Natural killer cell (primary cell): ENCODE results near the gene CHST12. TPM values are rescaled to one million over a fixed set of nuclear protein-coding genes. Genes with fewer than 3 reads are reported as not detected.
A peak's percentile ranks its signal among the peaks of the same experiment; 100 is the strongest.

Experiments
- ATAC-seq, 3 donors: fragments of 150-1000 bp in 2 of 3; fragments of 200-7000 bp in 1 of 3; cut with Tn5 transposase; 1 replicate in 1 of 3; 2 replicates in 2 of 3; pipeline ENCODE4 v1.10.0; 2021; ENCODE audit warnings: mild to moderate bottlenecking in 2 of 3, moderate library complexity in 2 of 3
- DNase-seq, 2 donors: peaks; one replicate each; pipeline versions ENCODE4 v3.0.0 to v3.0.0-alpha.2; 2013 to 2021; ENCODE audit warnings: mixed read lengths in 1 of 2
- H3K27ac ChIP-seq: one replicate; pipeline ENCODE4 v1.5.1; 2013; ENCODE audit warnings: mild to moderate bottlenecking, low read length
- H3K27me3 ChIP-seq: one replicate; pipeline ENCODE4 v1.6.1; 2013; ENCODE audit warnings: low read length; ENCODE audit not compliant: control insufficient read depth, insufficient read depth
- H3K36me3 ChIP-seq: one replicate; pipeline ENCODE4 v1.6.1; 2013; ENCODE audit warnings: low read length; ENCODE audit not compliant: control insufficient read depth, insufficient read depth
- H3K4me1 ChIP-seq: one replicate; pipeline ENCODE4 v1.6.1; 2013; ENCODE audit warnings: low read length; ENCODE audit not compliant: control insufficient read depth, insufficient read depth
- H3K4me3 ChIP-seq: one replicate; pipeline ENCODE4 v1.5.1; 2013; ENCODE audit warnings: low read length
- H3K9me3 ChIP-seq: one replicate; pipeline ENCODE4 v1.6.1; 2013; ENCODE audit warnings: low read length; ENCODE audit not compliant: control insufficient read depth, insufficient read depth
- H3K27ac Mint-ChIP-seq, 2 donors: one replicate each; pipeline ENCODE4 v1.8.0; 2022; ENCODE audit warnings: mild to moderate bottlenecking in 2 of 2, mixed read lengths in 2 of 2, moderate library complexity in 1 of 2
- H3K27me3 Mint-ChIP-seq, 2 donors: one replicate each; pipeline ENCODE4 v1.8.0; 2022; ENCODE audit warnings: low read depth in 2 of 2, mixed read lengths in 2 of 2
- H3K36me3 Mint-ChIP-seq: one replicate; pipeline ENCODE4 v1.8.0; 2022; ENCODE audit warnings: mixed read lengths
- H3K4me1 Mint-ChIP-seq, 2 donors: one replicate each; pipeline ENCODE4 v1.8.0; 2022; ENCODE audit warnings: mixed read lengths in 2 of 2
- H3K4me3 Mint-ChIP-seq: one replicate; pipeline ENCODE4 v1.8.0; 2022; ENCODE audit warnings: mild to moderate bottlenecking, moderate library complexity, mixed read lengths
- H3K9me3 Mint-ChIP-seq, 2 donors: one replicate each; pipeline ENCODE4 v1.8.0; 2022; ENCODE audit warnings: mixed read lengths in 2 of 2
- CTCF ChIP-seq: fragments of 200-600 bp; IDR thresholded peaks from one replicate; pipeline ENCODE4 v1.8.0; 2022; ENCODE audit warnings: antibody characterized with exemption
- WGBS: methylation state at CpG from one replicate; pipeline ENCODE4 v1.1.7; 2013; ENCODE audit warnings: missing lambda C conversion rate; ENCODE audit not compliant: insufficient coverage; 5-methylcytosine and 5-hydroxymethylcytosine counted together
- intact Hi-C: fragments of 100-400 bp; cut with micrococcal nuclease; formaldehyde crosslinking; loops from one replicate; pipeline ENCODE4 v1.14.2; 2022
- total RNA-seq, 4 donors: library from RNA; stranded (reverse); fragments of 120-200 nt in 1 of 4; gene quantifications; one replicate each; pipeline versions ENCODE4 v1.2.3 to v1.2.4, GENCODE V29; 2013 to 2022

The CHST12 gene
- total RNA-seq, 3 donors from 2014 or later (not counting 1 experiment from before 2014, with no cell fraction given) = 102 to 159 (median 124) TPM

DNA sequence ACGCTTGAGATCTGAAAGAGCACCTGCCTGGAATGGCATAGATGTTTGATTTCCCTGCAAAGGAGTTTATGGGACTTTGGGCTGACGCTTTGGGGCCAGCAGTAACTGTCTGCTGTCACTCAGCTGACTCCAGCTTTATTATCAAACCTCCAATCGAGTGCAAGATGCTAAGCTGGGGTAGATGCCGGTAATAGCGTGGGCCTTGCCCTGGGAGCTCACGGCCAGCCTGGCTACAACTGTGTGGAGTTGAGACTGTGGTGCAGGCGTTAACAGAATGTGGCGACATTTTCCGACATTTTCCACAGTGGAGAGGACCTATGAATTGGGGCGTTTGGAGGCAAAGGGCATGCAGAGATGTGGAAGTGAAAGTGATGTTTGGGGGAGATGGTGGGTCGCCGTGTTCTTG, 1.3 kb downstream of the CHST12 start:
- peak in 1 of 2 donors; percentile 38 for DNase-seq
- Mint-ChIP-seq H3K4me1 (peaks cover 59 to 64% of the 10 kb centered on the region in 2 donors), H3K4me3 (peak overlapping the region; percentile 96), H3K27ac (peak overlapping the region; percentile 94 to 95), H3K36me3 (peaks cover 12% of the 10 kb centered on the region), H3K9me3 (no peaks in the 10 kb centered on the region), H3K27me3 (no peaks in the 10 kb centered on the region)
- Histone ChIP-seq H3K4me1 (peaks cover 67% of the 10 kb centered on the region), H3K27me3 (no peaks in the 10 kb centered on the region), H3K4me3 (peak overlapping the region; percentile 94), H3K36me3 (peaks cover 2% of the 10 kb centered on the region), H3K9me3 (no peaks in the 10 kb centered on the region), H3K27ac (peak overlapping the region; percentile 71)
- no peak for TF ChIP-seq CTCF
- ATAC-seq = no peak
- intact Hi-C loops = loop anchor here (5.0 to 10.0 kb wide), 4 partner anchors 42 to 150 kb away; partner anchors contain the start of genes BRAT1, EIF3B and IQCE
- 8% methylated on average over 12 of the region's 12 CpGs for WGBS

GRCh38 chr7:2405201-2405600, 1.8 kb downstream of the CHST12 start:
- no peaks in the 10 kb centered on the region for H3K27me3 ChIP-seq
- H3K36me3 Mint-ChIP-seq = peaks cover 12% of the 10 kb centered on the region
- DNase-seq (peak in 1 of 2 donors; percentile 32), ATAC-seq (no peak)
- no peaks in the 10 kb centered on the region for H3K9me3 Mint-ChIP-seq
- peak overlapping the region; percentile 96 for H3K4me3 Mint-ChIP-seq
- peaks cover 2% of the 10 kb centered on the region for H3K36me3 ChIP-seq
- 36% methylated on average over 10 of the region's 10 CpGs for WGBS
- peaks cover 59 to 64% of the 10 kb centered on the region in 2 donors for H3K4me1 Mint-ChIP-seq
- TF ChIP-seq CTCF = no peak
- peak overlapping the region; percentile 94 to 95 for H3K27ac Mint-ChIP-seq
- intact Hi-C loops = loop anchor here (5.0 to 10.0 kb wide), 3 partner anchors 43 to 150 kb away; partner anchors contain the start of genes BRAT1 and IQCE
- H3K4me1 ChIP-seq = peaks cover 67% of the 10 kb centered on the region
- peak overlapping the region; percentile 94 for H3K4me3 ChIP-seq
- no peaks in the 10 kb centered on the region for H3K27me3 Mint-ChIP-seq
- peak overlapping the region; percentile 71 for H3K27ac ChIP-seq
- H3K9me3 ChIP-seq = no peaks in the 10 kb centered on the region

GRCh38 chr7:2405601-2406345, 2.4 kb downstream of the CHST12 start:
- H3K4me1 ChIP-seq = peaks cover 71% of the 10 kb centered on the region
- H3K36me3 ChIP-seq = peaks cover 2% of the 10 kb centered on the region
- peak overlapping the region; percentile 71 for H3K27ac ChIP-seq
- peak overlapping the region; percentile 96 for H3K4me3 Mint-ChIP-seq
- no peak for TF ChIP-seq CTCF
- 10% methylated on average over 21 of the region's 21 CpGs for WGBS
- H3K4me3 ChIP-seq = peak overlapping the region; percentile 94
- no peaks in the 10 kb centered on the region for H3K27me3 ChIP-seq
- H3K9me3 ChIP-seq = no peaks in the 10 kb centered on the region
- no peaks in the 10 kb centered on the region for H3K27me3 Mint-ChIP-seq
- H3K36me3 Mint-ChIP-seq = peaks cover 12% of the 10 kb centered on the region
- intact Hi-C loops = loop anchor here (1.0 to 10.0 kb wide), 4 partner anchors 13 to 149 kb away; partner anchors contain the start of genes BRAT1 and IQCE
- peak overlapping the region; percentile 94 to 95 for H3K27ac Mint-ChIP-seq
- DNase-seq (peak; percentile 80 to 82), ATAC-seq (peak; percentile 29 to 65 (median 61))
- H3K9me3 Mint-ChIP-seq = no peaks in the 10 kb centered on the region
- peaks cover 63 to 68% of the 10 kb centered on the region in 2 donors for H3K4me1 Mint-ChIP-seq
